ENCODE results near the gene FURIN.
"Not testable (repeated sequence)": the region's sequence is repeated elsewhere in the genome, so short reads cannot be mapped to it uniquely, and the experiment has no call there.

Gene FURIN

GRCh38 chr15:90921887-90922286 lies 53.5 kb downstream of the FURIN start:
- DNase-seq, result no peak

GRCh38 chr15:90922712-90923322 lies 54.4 kb downstream of the FURIN start:
- not testable (repeated sequence) for DNase-seq

- DNase-seq, result no peak
Observed at GRCh38 chr15:90924375-90924774, 56.0 kb downstream of the FURIN start.

- DNase-seq, result not testable (repeated sequence)
Observed at GRCh38 chr15:90926766-90927165, 58.4 kb downstream of the FURIN start.

- not testable (repeated sequence) for DNase-seq
Observed at GRCh38 chr15:90928106-90928505, 59.7 kb downstream of the FURIN start.

- DNase-seq, result no peak
Observed at GRCh38 chr15:90929246-90930019, 61.0 kb downstream of the FURIN start.

- DNase-seq, result no peak
Observed at GRCh38 chr15:90930861-90931574, 62.6 kb downstream of the FURIN start.

GRCh38 chr15:90931575-90931827 lies 63.1 kb downstream of the FURIN start:
- DNase-seq, result no peak

- peak; percentile 83 for DNase-seq
Observed at GRCh38 chr15:90931828-90932659, 63.7 kb downstream of the FURIN start, which contains the start of gene HDDC3. Gene HDDC3, minus strand, starts transcription at chr15:90932549. Its CDS starts 9 bp downstream, at chr15:90932540.

- no peak for DNase-seq
Observed at GRCh38 chr15:90932660-90932991, 64.2 kb downstream of the FURIN start.

Measured in COR-L47 (cell line).